Uterus (tissue), 4 donors: ENCODE measurements around the gene RCAN2. TPM values are rescaled to one million over a fixed set of nuclear protein-coding genes. Genes with fewer than 3 reads are reported as not detected.

Source experiments
- DNase-seq, 2 donors: peaks; one replicate each; pipeline ENCODE4 v3.0.0-alpha.2; 2019 to 2020
- H3K27ac ChIP-seq, 2 donors: fragments of 200-600 bp; sonication (generic); 1 replicate in 1 of 2; 2 replicates in 1 of 2; pipeline ENCODE4 v1.5.1; 2016 to 2018
- H3K27me3 ChIP-seq, 2 donors: fragments of 200-600 bp; sonication (generic); one replicate each; pipeline ENCODE4 v1.5.1; 2018 to 2019; ENCODE audit warnings: control low read depth in 1 of 2
- H3K36me3 ChIP-seq, 2 donors: fragments of 200-600 bp; sonication (generic); one replicate each; pipeline ENCODE4 v1.5.1; 2019; ENCODE audit warnings: control low read depth in 1 of 2
- H3K4me1 ChIP-seq, 2 donors: fragments of 200-600 bp; sonication (generic); one replicate each; pipeline ENCODE4 v1.5.1; 2018 to 2019; ENCODE audit warnings: control low read depth in 1 of 2
- H3K4me3 ChIP-seq, 2 donors: fragments of 200-600 bp; sonication (generic); 1 replicate in 1 of 2; 2 replicates in 1 of 2; pipeline ENCODE4 v1.5.1; 2018 to 2019; ENCODE audit warnings: mild to moderate bottlenecking in 1 of 2
- H3K9me3 ChIP-seq, 2 donors: fragments of 200-600 bp; sonication (generic); one replicate each; pipeline ENCODE4 v1.5.1; 2019; ENCODE audit warnings: control low read depth in 1 of 2
- POLR2A ChIP-seq, 2 donors: fragments of 450-650 bp; IDR thresholded peaks; one replicate each; pipeline ENCODE4 v1.6.1; 2016; ENCODE audit warnings: antibody characterized with exemption in 2 of 2, mild to moderate bottlenecking in 1 of 2, moderate library complexity in 1 of 2
- intact Hi-C: fragments of 100-400 bp; cut with DNase I; formaldehyde crosslinking; loops from one replicate; pipeline ENCODE4 v1.15.1; 2023; ENCODE audit warnings: low total_unique reads
- total RNA-seq, 4 donors: library from RNA; depleted of rRNA in 3 of 4; stranded (reverse); fragments of >200 nt in 3 of 4; gene quantifications; one replicate each; pipeline versions ENCODE4 v1.1.0 to v1.2.4, GENCODE V29; 2014 to 2023
- TF ChIP-seq, protein P1 (sequence below), 4 experiments: fragments of 200-600 bp in 2 of 4; fragments of 450-650 bp in 2 of 4; sonication (generic) in 2 of 4; IDR thresholded peaks; one replicate each; pipeline ENCODE4 v1.5.1; 2016 to 2019; ENCODE audit warnings: antibody characterized with exemption in 4 of 4, mild to moderate bottlenecking in 2 of 4, moderate library complexity in 1 of 4
- donor health status: DM: yes; HTN: yes; CAD: no.

Gene RCAN2
- total RNA-seq, 4 donors from 2014 or later = 3.0 to 36.4 (median 16.3) TPM

DNA sequence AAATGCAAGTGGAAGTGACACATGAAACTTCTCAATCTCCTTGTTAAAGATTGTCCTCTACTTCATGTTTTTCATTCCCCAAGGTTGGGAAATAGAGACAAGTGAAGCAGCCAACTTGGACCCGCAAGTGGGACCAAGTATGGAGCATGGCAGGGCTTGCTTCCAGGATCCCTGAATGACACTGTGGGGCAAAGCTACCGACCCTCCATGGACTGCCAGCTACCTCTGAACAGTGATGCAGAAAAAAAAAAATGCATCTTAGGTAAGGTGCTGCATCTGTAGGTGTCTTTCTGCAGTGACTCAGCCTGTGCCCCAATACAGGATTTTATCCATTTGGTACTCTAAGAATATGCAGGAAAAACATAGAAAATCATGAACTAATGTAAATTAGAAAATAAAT, 201.4 kb downstream of the RCAN2 start:
- Histone ChIP-seq H3K4me1 (no peaks in the 10 kb centered on the region), H3K27me3 (no peaks in the 10 kb centered on the region), H3K4me3 (no peak overlapping the region), H3K27ac (no peak overlapping the region), H3K9me3 (no peaks in the 10 kb centered on the region), H3K36me3 (no peaks in the 10 kb centered on the region)
- no peak for DNase-seq
- TF ChIP-seq POLR2A (IDR thresholded peaks at IDR 0.05) = no peak
- TF ChIP-seq, protein P1, sequence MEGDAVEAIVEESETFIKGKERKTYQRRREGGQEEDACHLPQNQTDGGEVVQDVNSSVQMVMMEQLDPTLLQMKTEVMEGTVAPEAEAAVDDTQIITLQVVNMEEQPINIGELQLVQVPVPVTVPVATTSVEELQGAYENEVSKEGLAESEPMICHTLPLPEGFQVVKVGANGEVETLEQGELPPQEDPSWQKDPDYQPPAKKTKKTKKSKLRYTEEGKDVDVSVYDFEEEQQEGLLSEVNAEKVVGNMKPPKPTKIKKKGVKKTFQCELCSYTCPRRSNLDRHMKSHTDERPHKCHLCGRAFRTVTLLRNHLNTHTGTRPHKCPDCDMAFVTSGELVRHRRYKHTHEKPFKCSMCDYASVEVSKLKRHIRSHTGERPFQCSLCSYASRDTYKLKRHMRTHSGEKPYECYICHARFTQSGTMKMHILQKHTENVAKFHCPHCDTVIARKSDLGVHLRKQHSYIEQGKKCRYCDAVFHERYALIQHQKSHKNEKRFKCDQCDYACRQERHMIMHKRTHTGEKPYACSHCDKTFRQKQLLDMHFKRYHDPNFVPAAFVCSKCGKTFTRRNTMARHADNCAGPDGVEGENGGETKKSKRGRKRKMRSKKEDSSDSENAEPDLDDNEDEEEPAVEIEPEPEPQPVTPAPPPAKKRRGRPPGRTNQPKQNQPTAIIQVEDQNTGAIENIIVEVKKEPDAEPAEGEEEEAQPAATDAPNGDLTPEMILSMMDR (IDR thresholded peaks at IDR 0.05) = no peak
- intact Hi-C loops = no loop called here

DNA sequence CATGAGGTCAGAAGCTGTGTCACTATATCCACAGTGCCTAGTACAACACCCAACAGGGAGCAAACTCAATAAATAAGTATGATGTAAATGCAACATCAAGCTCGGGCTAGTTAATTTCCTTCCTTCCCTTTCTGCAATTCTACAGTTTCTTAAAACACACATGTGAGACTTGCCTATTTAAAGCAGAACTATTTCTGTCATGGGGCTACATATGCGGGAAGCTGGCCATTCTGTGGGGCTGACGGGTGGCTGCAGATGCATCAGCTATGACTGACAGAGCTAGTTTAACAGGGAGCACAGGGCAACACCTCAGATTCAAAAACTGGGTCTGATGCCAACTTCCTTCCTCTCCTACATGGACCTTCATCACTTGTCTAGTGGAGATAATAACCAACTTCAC, 202.4 kb downstream of the RCAN2 start:
- H3K36me3 ChIP-seq = no peaks in the 10 kb centered on the region
- no peak overlapping the region for H3K27ac ChIP-seq
- H3K27me3 ChIP-seq = no peaks in the 10 kb centered on the region
- H3K4me3 ChIP-seq = no peak overlapping the region
- H3K4me1 ChIP-seq = no peaks in the 10 kb centered on the region
- DNase-seq = no peak
- TF ChIP-seq POLR2A (IDR thresholded peaks at IDR 0.05) = no peak
- TF ChIP-seq, protein P1 (IDR thresholded peaks at IDR 0.05) = no peak
- no peaks in the 10 kb centered on the region for H3K9me3 ChIP-seq
- intact Hi-C loops = no loop called here

DNA sequence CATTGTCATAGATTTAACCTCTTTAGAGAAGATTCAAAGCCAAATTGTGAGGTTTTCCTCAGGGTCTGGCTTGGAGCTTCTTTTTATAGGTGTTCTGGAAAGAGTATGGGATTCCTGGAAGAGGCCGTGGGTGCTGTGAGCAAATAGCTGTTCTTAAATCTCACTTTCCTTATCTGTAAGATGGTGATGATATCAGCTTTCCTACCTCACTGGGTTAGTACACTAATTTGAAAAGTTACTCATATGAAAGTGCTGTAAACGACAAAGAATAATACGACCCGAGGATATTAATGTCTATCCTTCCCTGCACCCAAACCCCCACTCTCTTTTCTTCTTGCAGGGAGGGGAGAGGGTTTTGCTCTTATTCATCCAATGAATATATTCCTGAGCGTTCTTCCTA, 203.6 kb downstream of the RCAN2 start:
- DNase-seq = no peak
- Histone ChIP-seq H3K27ac (no peak overlapping the region), H3K4me1 (no peaks in the 10 kb centered on the region), H3K4me3 (no peak overlapping the region), H3K9me3 (no peaks in the 10 kb centered on the region), H3K27me3 (no peaks in the 10 kb centered on the region), H3K36me3 (no peaks in the 10 kb centered on the region)
- no peak for TF ChIP-seq POLR2A (IDR thresholded peaks at IDR 0.05)
- TF ChIP-seq, protein P1 (IDR thresholded peaks at IDR 0.05) = no peak
- intact Hi-C loops = no loop called here

DNA sequence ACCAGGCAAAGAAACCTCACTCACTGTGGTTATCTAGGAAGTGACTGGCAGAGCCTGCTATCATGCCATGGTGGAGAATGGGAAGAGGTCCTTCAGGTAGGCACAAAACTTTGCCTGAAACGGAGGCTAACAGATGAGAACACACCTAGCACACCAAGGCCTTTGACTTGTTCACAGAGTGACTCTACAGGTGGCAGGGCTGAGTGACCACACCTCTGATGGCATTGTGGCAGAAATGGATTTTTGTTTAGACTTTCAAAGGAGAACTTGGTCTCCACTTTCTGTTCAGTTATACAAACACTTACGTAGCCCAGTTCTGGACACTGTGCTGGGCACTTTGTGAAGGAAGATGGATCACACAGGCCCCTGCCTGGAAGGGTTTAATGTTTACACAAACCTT, 204.2 kb downstream of the RCAN2 start:
- Histone ChIP-seq H3K4me3 (no peak overlapping the region), H3K4me1 (no peaks in the 10 kb centered on the region), H3K27me3 (no peaks in the 10 kb centered on the region), H3K36me3 (no peaks in the 10 kb centered on the region), H3K27ac (no peak overlapping the region), H3K9me3 (no peaks in the 10 kb centered on the region)
- intact Hi-C loops = no loop called here
- TF ChIP-seq POLR2A (IDR thresholded peaks at IDR 0.05) = no peak
- TF ChIP-seq, protein P1 (IDR thresholded peaks at IDR 0.05) = no peak
- no peak for DNase-seq

DNA sequence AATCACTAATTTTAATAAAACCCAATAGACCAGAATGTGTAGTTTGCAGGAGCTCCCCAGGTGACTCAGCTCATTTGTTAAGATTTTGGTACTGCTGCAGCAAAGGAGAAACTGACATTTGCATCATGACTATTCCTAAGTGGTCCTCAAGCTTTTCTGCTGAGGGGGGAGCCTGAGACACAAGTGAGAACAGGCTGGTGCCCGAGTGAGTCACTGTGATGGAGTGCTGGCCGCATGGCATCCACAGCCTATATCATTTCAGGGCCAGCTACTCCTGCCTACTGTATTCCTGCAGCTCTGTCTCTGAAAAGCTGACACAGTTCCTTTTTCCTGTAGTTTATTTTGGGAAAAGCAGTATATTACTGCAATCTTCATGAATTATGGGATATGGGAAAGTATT, 206.8 kb downstream of the RCAN2 start:
- H3K9me3 ChIP-seq = no peaks in the 10 kb centered on the region
- no peak for DNase-seq
- intact Hi-C loops = no loop called here
- H3K4me1 ChIP-seq = no peaks in the 10 kb centered on the region
- H3K27me3 ChIP-seq = no peaks in the 10 kb centered on the region
- no peak overlapping the region for H3K4me3 ChIP-seq
- TF ChIP-seq POLR2A (IDR thresholded peaks at IDR 0.05) = no peak
- TF ChIP-seq, protein P1 (IDR thresholded peaks at IDR 0.05) = no peak
- H3K36me3 ChIP-seq = no peaks in the 10 kb centered on the region
- H3K27ac ChIP-seq = no peak overlapping the region
